ENCODE data around the gene PRKN. TPM values are rescaled to one million over a fixed set of nuclear protein-coding genes. Genes with fewer than 3 reads are reported as not detected.

PRKN gene
- total and polyA plus RNA-seq, 2 donors (not counting 1 experiment from before 2014, with no cell fraction given): 0.43 to 4.6 TPM

GRCh38 chr6:161736326-161736725 is 991.2 kb downstream of the PRKN start:
- Histone ChIP-seq H3K9me3 (ENCODE audit: control insufficient read depth, insufficient read depth, low read depth, low read length) (no peaks in the 10 kb centered on the region), H3K79me2 (ENCODE audit: control insufficient read depth, insufficient read depth, low read length) (no peaks in the 10 kb centered on the region), H2AFZ (ENCODE audit: low read length) (no peak overlapping the region), H3K4me2 (ENCODE audit: extremely low read depth, insufficient read depth, low read length) (no peak overlapping the region), H3K9ac (ENCODE audit: insufficient read depth, low read length) (no peak overlapping the region), H3K27me3 (ENCODE audit: control insufficient read depth, insufficient read depth, low read length) (no peaks in the 10 kb centered on the region), H3K36me3 (ENCODE audit: control insufficient read depth, insufficient read depth, low read length) (no peaks in the 10 kb centered on the region), H3K4me1 (ENCODE audit: control insufficient read depth, extremely low read depth, insufficient read depth, low read length) (no peaks in the 10 kb centered on the region), H3K4me3 (replicated peaks in 1 of 4; ENCODE audit: control extremely low read depth in 1 of 4, insufficient read depth in 1 of 4, low read depth in 3 of 4, low read length in 4 of 4) (no peak overlapping the region), H3K27ac (ENCODE audit: insufficient read depth, low read length) (no peak overlapping the region), H4K20me1 (ENCODE audit: control insufficient read depth, extremely low read depth, insufficient read depth, low read length) (no peaks in the 10 kb centered on the region)
- TF ChIP-seq EZH2 (IDR thresholded peaks at IDR 0.05; ENCODE audit: low read length, missing control alignments) (no peak), CTCF (conservative IDR thresholded peaks at IDR 0.05 in 1 of 2, IDR thresholded peaks at IDR 0.05 in 1 of 2; ENCODE audit: low read depth in 1 of 2, low read length in 2 of 2) (no peak)
- DNase-seq (ENCODE audit: low read depth in 2 of 2): no peak

GRCh38 chr6:161732594-161732993 is 995.0 kb downstream of the PRKN start:
- Histone ChIP-seq H3K36me3 (ENCODE audit: control insufficient read depth, insufficient read depth, low read length) (no peaks in the 10 kb centered on the region), H3K9ac (ENCODE audit: insufficient read depth, low read length) (no peak overlapping the region), H4K20me1 (ENCODE audit: control insufficient read depth, extremely low read depth, insufficient read depth, low read length) (no peaks in the 10 kb centered on the region), H3K79me2 (ENCODE audit: control insufficient read depth, insufficient read depth, low read length) (no peaks in the 10 kb centered on the region), H3K4me2 (ENCODE audit: extremely low read depth, insufficient read depth, low read length) (no peak overlapping the region), H3K4me3 (replicated peaks in 1 of 4; ENCODE audit: control extremely low read depth in 1 of 4, insufficient read depth in 1 of 4, low read depth in 3 of 4, low read length in 4 of 4) (no peak overlapping the region), H2AFZ (ENCODE audit: low read length) (no peak overlapping the region), H3K4me1 (ENCODE audit: control insufficient read depth, extremely low read depth, insufficient read depth, low read length) (no peaks in the 10 kb centered on the region), H3K27ac (ENCODE audit: insufficient read depth, low read length) (no peak overlapping the region), H3K27me3 (ENCODE audit: control insufficient read depth, insufficient read depth, low read length) (no peaks in the 10 kb centered on the region), H3K9me3 (ENCODE audit: control insufficient read depth, insufficient read depth, low read depth, low read length) (no peaks in the 10 kb centered on the region)
- DNase-seq (ENCODE audit: low read depth in 2 of 2): no peak
- TF ChIP-seq CTCF (conservative IDR thresholded peaks at IDR 0.05 in 1 of 2, IDR thresholded peaks at IDR 0.05 in 1 of 2; ENCODE audit: low read depth in 1 of 2, low read length in 2 of 2): no peak
- TF ChIP-seq EZH2 (IDR thresholded peaks at IDR 0.05; ENCODE audit: low read length, missing control alignments): no peak

GRCh38 chr6:161727083-161727833 is 1000.3 kb downstream of the PRKN start:
- TF ChIP-seq CTCF (conservative IDR thresholded peaks at IDR 0.05 in 1 of 2, IDR thresholded peaks at IDR 0.05 in 1 of 2; ENCODE audit: low read depth in 1 of 2, low read length in 2 of 2) (no peak), EZH2 (IDR thresholded peaks at IDR 0.05; ENCODE audit: low read length, missing control alignments) (no peak)
- Histone ChIP-seq H3K4me1 (ENCODE audit: control insufficient read depth, extremely low read depth, insufficient read depth, low read length) (no peaks in the 10 kb centered on the region), H3K9ac (ENCODE audit: insufficient read depth, low read length) (no peak overlapping the region), H3K27ac (ENCODE audit: insufficient read depth, low read length) (no peak overlapping the region), H3K4me3 (replicated peaks in 1 of 4; ENCODE audit: control extremely low read depth in 1 of 4, insufficient read depth in 1 of 4, low read depth in 3 of 4, low read length in 4 of 4) (no peak overlapping the region), H3K27me3 (ENCODE audit: control insufficient read depth, insufficient read depth, low read length) (no peaks in the 10 kb centered on the region), H2AFZ (ENCODE audit: low read length) (no peak overlapping the region), H3K79me2 (ENCODE audit: control insufficient read depth, insufficient read depth, low read length) (no peaks in the 10 kb centered on the region), H3K4me2 (ENCODE audit: extremely low read depth, insufficient read depth, low read length) (no peak overlapping the region), H3K36me3 (ENCODE audit: control insufficient read depth, insufficient read depth, low read length) (no peaks in the 10 kb centered on the region), H4K20me1 (ENCODE audit: control insufficient read depth, extremely low read depth, insufficient read depth, low read length) (no peaks in the 10 kb centered on the region), H3K9me3 (ENCODE audit: control insufficient read depth, insufficient read depth, low read depth, low read length) (no peaks in the 10 kb centered on the region)
- DNase-seq (ENCODE audit: low read depth in 2 of 2): no peak

All from fibroblast of lung (primary cell).